H1 (cell line): ENCODE results near the gene CHD6. TPM values are rescaled to one million over a fixed set of nuclear protein-coding genes. Genes with fewer than 3 reads are reported as not detected.

Experiments
- CTCF ChIA-PET: fragments of 300-600 bp; sonication (Branson Sonifier 250); formaldehyde crosslinking; loops from one replicate; lab custom pipeline; 2021; ENCODE audit not compliant: partially characterized antibody; lab: Charles Lee
- POLR2A ChIA-PET: fragments of 300-600 bp; sonication (Branson Sonifier 250); formaldehyde crosslinking; loops from one replicate; lab custom pipeline; 2021; ENCODE audit warnings: inconsistent platforms; ENCODE audit not compliant: partially characterized antibody; lab: Charles Lee
- DNase-seq, 2 experiments: peaks; one replicate each; pipeline versions ENCODE4 v3.0.0 to v3.0.0-alpha.2; 2010 to 2022; ENCODE audit warnings: low spot score in 2 of 2, low read depth in 1 of 2, mixed read lengths in 1 of 2
- FAIRE-seq: peaks from 2 replicates; lab custom pipeline; 2011; peaks lifted over from hg19 to GRCh38; lab: Jason Lieb, UNC
- H2AFZ ChIP-seq: 2 replicates; pipeline ENCODE4 v1.8.1; 2012; ENCODE audit warnings: low read length, inconsistent platforms
- H2AK5ac ChIP-seq: 2 replicates; pipeline ENCODE4 v1.6.1; 2013; ENCODE audit warnings: low read depth, low read length
- H2BK120ac ChIP-seq: replicated peaks from 2 replicates; pipeline ENCODE3; 2013; ENCODE audit warnings: low read depth, low read length, inconsistent platforms
- H2BK12ac ChIP-seq: 2 replicates; pipeline ENCODE4 v1.6.1; 2013; ENCODE audit warnings: low read depth, low read length
- H2BK15ac ChIP-seq: 2 replicates; pipeline ENCODE4 v1.6.1; 2013; ENCODE audit warnings: low read length
- H2BK20ac ChIP-seq: 2 replicates; pipeline ENCODE4 v1.6.1; 2013; ENCODE audit warnings: low read length
- H2BK5ac ChIP-seq: 2 replicates; pipeline ENCODE4 v1.6.1; 2013; ENCODE audit warnings: low read depth, low read length
- H3K14ac ChIP-seq: 2 replicates; pipeline ENCODE4 v1.6.1; 2013; ENCODE audit warnings: inconsistent platforms; ENCODE audit not compliant: insufficient read length
- H3K18ac ChIP-seq: 2 replicates; pipeline ENCODE4 v1.6.1; 2013; ENCODE audit warnings: low read length; ENCODE audit errors: extremely low read depth
- H3K23ac ChIP-seq: 2 replicates; pipeline ENCODE4 v1.6.1; 2013; ENCODE audit warnings: inconsistent platforms; ENCODE audit not compliant: insufficient read length
- H3K23me2 ChIP-seq: 2 replicates; pipeline ENCODE4 v1.6.1; 2013; ENCODE audit warnings: low read depth, low read length
- H3K27ac ChIP-seq: 2 replicates; pipeline ENCODE4 v1.6.1; 2011; ENCODE audit warnings: low read depth, low read length, inconsistent platforms
- H3K27me3 ChIP-seq, 4 experiments: replicated peaks in 1 of 4; 1 replicate in 1 of 4; 2 replicates in 3 of 4; pipeline versions ENCODE4 v1.6.1 to v1.8.1; 2011 to 2013; ENCODE audit warnings: low read length in 3 of 4, mild to moderate bottlenecking in 3 of 4, inconsistent platforms in 2 of 4, mixed read lengths in 2 of 4, moderate library complexity in 1 of 4; ENCODE audit not compliant: control insufficient read depth in 3 of 4, insufficient read depth in 3 of 4; ENCODE audit errors: extremely low read depth in 1 of 4
- H3K36me3 ChIP-seq, 4 experiments: 2 replicates each; pipeline versions ENCODE4 v1.6.1 to v1.8.1; 2011 to 2013; ENCODE audit warnings: mild to moderate bottlenecking in 4 of 4, low read length in 3 of 4, moderate library complexity in 2 of 4, control low read depth in 1 of 4, inconsistent platforms in 1 of 4; ENCODE audit not compliant: insufficient read depth in 4 of 4, control insufficient read depth in 2 of 4
- H3K4ac ChIP-seq: replicated peaks from 2 replicates; pipeline ENCODE3; 2013; ENCODE audit warnings: low read length, low read depth, mixed read lengths, inconsistent platforms; ENCODE audit not compliant: insufficient read length
- H3K4me1 ChIP-seq, 4 experiments: replicated peaks in 1 of 4; 1 replicate in 1 of 4; 2 replicates in 3 of 4; pipeline versions ENCODE4 v1.6.1 to v1.8.1; 2011 to 2013; ENCODE audit warnings: low read length in 3 of 4, inconsistent platforms in 2 of 4, mixed read lengths in 1 of 4; ENCODE audit not compliant: insufficient read depth in 4 of 4, control insufficient read depth in 3 of 4
- H3K4me2 ChIP-seq, 2 experiments: 2 replicates each; pipeline versions ENCODE4 v1.6.1 to v1.8.1; 2011 to 2013; ENCODE audit warnings: low read depth in 2 of 2, low read length in 2 of 2, control low read depth in 1 of 2, inconsistent platforms in 1 of 2, mild to moderate bottlenecking in 1 of 2; ENCODE audit not compliant: insufficient read depth in 1 of 2
- H3K4me3 ChIP-seq, 4 experiments: fragments of 200-600, 300-600 bp in 1 of 4; sonication (generic), shearing (Covaris generic), sonication (Bioruptor Twin) in 1 of 4; 2 replicates each; pipeline versions ENCODE4 v1.5.1 to v1.8.1; 2011 to 2016; ENCODE audit warnings: low read length in 4 of 4, low read depth in 3 of 4, control low read depth in 2 of 4, inconsistent platforms in 2 of 4, mild to moderate bottlenecking in 2 of 4, mixed read lengths in 1 of 4, moderate library complexity in 1 of 4; ENCODE audit not compliant: insufficient read depth in 2 of 4; ENCODE audit errors: extremely low read depth in 1 of 4
- H3K56ac ChIP-seq: replicated peaks from 2 replicates; pipeline ENCODE3; 2013; ENCODE audit warnings: low read depth, mild to moderate bottlenecking, mixed read lengths, low read length, inconsistent platforms; ENCODE audit not compliant: insufficient read length
- H3K79me1 ChIP-seq: 2 replicates; pipeline ENCODE4 v1.6.1; 2013; ENCODE audit warnings: low read depth, low read length, control low read depth
- H3K79me2 ChIP-seq, 2 experiments: 2 replicates each; pipeline versions ENCODE4 v1.6.1 to v1.8.1; 2012 to 2013; ENCODE audit warnings: low read length in 2 of 2, mild to moderate bottlenecking in 2 of 2, inconsistent platforms in 1 of 2; ENCODE audit not compliant: insufficient read depth in 2 of 2, control insufficient read depth in 1 of 2
- H3K9ac ChIP-seq, 4 experiments: replicated peaks in 1 of 4; 1 replicate in 1 of 4; 2 replicates in 3 of 4; pipeline versions ENCODE4 v1.6.1 to v1.8.1; 2011 to 2013; ENCODE audit warnings: low read depth in 3 of 4, low read length in 3 of 4, control low read depth in 2 of 4, mild to moderate bottlenecking in 2 of 4, moderate library complexity in 2 of 4, inconsistent platforms in 1 of 4; ENCODE audit errors: extremely low read depth in 1 of 4
- H3K9me3 ChIP-seq, 2 experiments: 2 replicates each; pipeline versions ENCODE4 v1.6.1 to v1.8.1; 2012 to 2013; ENCODE audit warnings: mild to moderate bottlenecking in 2 of 2, moderate library complexity in 2 of 2, control low read depth in 1 of 2, inconsistent platforms in 1 of 2, low read depth in 1 of 2, low read length in 1 of 2, mixed read lengths in 1 of 2; ENCODE audit not compliant: insufficient read depth in 2 of 2
- H4K20me1 ChIP-seq, 2 experiments: replicated peaks in 1 of 2; 2 replicates each; pipeline versions ENCODE3 to v1.8.1; 2011 to 2013; ENCODE audit warnings: inconsistent platforms in 2 of 2, low read length in 2 of 2, mild to moderate bottlenecking in 1 of 2; ENCODE audit not compliant: insufficient read depth in 2 of 2, control insufficient read depth in 1 of 2
- H4K5ac ChIP-seq: 2 replicates; pipeline ENCODE4 v1.6.1; 2013; ENCODE audit warnings: low read length, low read depth, mixed read lengths, inconsistent platforms; ENCODE audit not compliant: insufficient read length
- H4K8ac ChIP-seq: 2 replicates; pipeline ENCODE4 v1.8.0; 2013; ENCODE audit warnings: mild to moderate bottlenecking, moderate library complexity, low read length, inconsistent platforms; ENCODE audit not compliant: insufficient read depth; ENCODE audit errors: extremely low read depth
- H4K91ac ChIP-seq: replicated peaks from 2 replicates; pipeline ENCODE3; 2013; ENCODE audit warnings: low read length, mixed read lengths, inconsistent platforms; ENCODE audit not compliant: insufficient read length
- BRCA1 ChIP-seq: IDR thresholded peaks from 2 replicates; pipeline ENCODE4 v1.6.1; 2012; ENCODE audit warnings: low read depth, low read length, improper control_type of control experiment
- CTCF ChIP-seq, 3 experiments: IDR thresholded peaks; 1 replicate in 2 of 3; 2 replicates in 1 of 3; pipeline versions ENCODE4 v1.5.1 to v1.6.1; 2011; ENCODE audit warnings: low read length in 3 of 3, mild to moderate bottlenecking in 3 of 3, inconsistent platforms in 2 of 3, low read depth in 1 of 3, moderate library complexity in 1 of 3; ENCODE audit not compliant: insufficient read depth in 1 of 3; ENCODE audit errors: control extremely low read depth in 1 of 3
- GABPA ChIP-seq: IDR thresholded peaks from 2 replicates; pipeline ENCODE4 v1.6.1; 2011; ENCODE audit warnings: mild to moderate bottlenecking, low read length, moderate library complexity, borderline replicate concordance; ENCODE audit not compliant: insufficient read depth
- KDM5A ChIP-seq: fragments of 200-600 bp; IDR thresholded peaks from 2 replicates; pipeline ENCODE4 v1.7.1; 2012; ENCODE audit warnings: mild to moderate bottlenecking, low read length, inconsistent platforms, mixed read lengths
- POLR2A ChIP-seq, 2 experiments: IDR thresholded peaks; 1 replicate in 1 of 2; 2 replicates in 1 of 2; pipeline ENCODE4 v1.6.1; 2011; ENCODE audit warnings: low read depth in 2 of 2, low read length in 2 of 2, mild to moderate bottlenecking in 2 of 2; ENCODE audit errors: control extremely low read depth in 1 of 2
- WGBS, 2 experiments: shearing (Covaris generic) in 1 of 2; methylation state at CpG; one replicate each; pipeline versions ENCODE4 v1.1.6 to v1.1.7; 2013 to 2015; ENCODE audit warnings: low lambda C conversion rate in 2 of 2, mixed read lengths in 2 of 2, inconsistent platforms in 1 of 2, low coverage in 1 of 2, missing lambda C conversion rate in 1 of 2; ENCODE audit not compliant: insufficient replicate concordance in 2 of 2, insufficient coverage in 1 of 2, insufficient read length in 1 of 2; ENCODE audit errors: extremely low coverage in 1 of 2, missing lambda C conversion rate in 1 of 2; 5-methylcytosine and 5-hydroxymethylcytosine counted together
- polyA plus RNA-seq, 7 experiments: library from polyadenylated mRNA; depleted of rRNA in 3 of 7; stranded (reverse) in 5 of 7; unstranded in 2 of 7; fragments of >200 nt in 5 of 7; fragments of 200-250 nt in 2 of 7; gene quantifications; 1 replicate in 5 of 7; 2 replicates in 1 of 7; 4 replicates in 1 of 7; pipeline versions ENCODE4 v1.2.1 to v1.2.3, GENCODE V29; 2011 to 2013; ENCODE audit warnings: missing spikeins in 2 of 7, mixed read lengths in 2 of 7
- total RNA-seq: library from RNA; stranded (reverse); fragmentation: NEBNext Ultra II Directional; extraction: Animal tissue kit (Norgen Biotek cat#: 25700); gene quantifications from 2 replicates; pipeline ENCODE4 v1.2.1, GENCODE V29; 2021

CHD6 gene
- total and polyA plus RNA-seq, 2 of the 8 experiments (the other 6 are each of a cell fraction or from before 2014, with no cell fraction given), result 11.1 to 62.9 TPM

GRCh38 chr20:41607791-41608190 is 10.4 kb downstream of the CHD6 start:
- Histone ChIP-seq H3K23me2 (no peaks in the 10 kb centered on the region), H2BK20ac (no peak overlapping the region), H2AFZ (no peak overlapping the region), H4K20me1 (peaks cover 19% of the 10 kb centered on the region in 2 experiments), H3K27ac (no peak overlapping the region), H3K18ac (no peak overlapping the region), H3K79me1 (peaks cover 5% of the 10 kb centered on the region; the same call in 1 of the 2 replicates), H3K56ac (no peak overlapping the region), H3K4me1 (peaks cover 0 to 4% (median 2%) of the 10 kb centered on the region in 4 experiments; a peak in 1 of 7 replicates), H2BK12ac (no peak overlapping the region), H4K5ac (no peak overlapping the region), H3K9me3 (no peaks in the 10 kb centered on the region), H3K23ac (no peak overlapping the region), H3K14ac (no peak overlapping the region), H3K79me2 (peaks cover 50 to 99% of the 10 kb centered on the region in 2 experiments), H4K8ac (no peak overlapping the region), H2BK5ac (no peak overlapping the region), H2AK5ac (no peak overlapping the region), H3K4me3 (no peak overlapping the region), H2BK15ac (no peak overlapping the region), H2BK120ac (no peak overlapping the region), H3K4me2 (no peak overlapping the region), H3K4ac (no peak overlapping the region), H3K36me3 (no peaks in the 10 kb centered on the region), H3K9ac (no peak overlapping the region), H4K91ac (no peak overlapping the region), H3K27me3 (no peaks in the 10 kb centered on the region)
- no peak for DNase-seq
- WGBS, 2 experiments, result 83% methylated on average over 1 of the region's 1 CpG; no CpG with 5 or more reads in 1 of the 2 experiments
- CTCF ChIA-PET, result interaction anchor here (1.0 to 1.2 kb wide), 2 partner anchors 12 to 127 kb away, joined by 3 to 4 read pairs; no protein-coding TSS in a partner anchor
- FAIRE-seq, result no peak
- POLR2A ChIA-PET, result interaction anchor here (2.0 kb wide), 1 partner anchor 10 kb away, joined by 9 read pairs; the partner anchor contains the start of gene CHD6
- TF ChIP-seq CTCF (IDR thresholded peaks at IDR 0.05; ENCODE audit: control extremely low read depth in 1 of 3, insufficient read depth in 1 of 3, low read depth in 1 of 3, low read length in 3 of 3) (no peak), GABPA (no peak), KDM5A (no peak), BRCA1 (no peak), POLR2A (IDR thresholded peaks at IDR 0.05; ENCODE audit: control extremely low read depth in 1 of 2, low read depth in 2 of 2, low read length in 2 of 2) (no peak)
